IPS-20b (cell line): ENCODE data around the gene PIGL.
A peak's percentile ranks its signal among the peaks of the same experiment; 100 is the strongest.
"Not testable (repeated sequence)": the region's sequence is repeated elsewhere in the genome, so short reads cannot be mapped to it uniquely, and the experiment has no call there.

ENCODE experiments used
- H3K27ac ChIP-seq: one replicate; pipeline ENCODE4 v1.5.1; 2013; ENCODE audit warnings: low read length
- H3K27me3 ChIP-seq: 2 replicates; pipeline ENCODE4 v1.6.1; 2013; ENCODE audit warnings: mild to moderate bottlenecking, low read length, inconsistent platforms; ENCODE audit not compliant: insufficient read depth
- H3K36me3 ChIP-seq: 2 replicates; pipeline ENCODE4 v1.6.1; 2013; ENCODE audit warnings: low read depth, mild to moderate bottlenecking, inconsistent platforms, low read length, moderate library complexity; ENCODE audit not compliant: insufficient read depth
- H3K4me1 ChIP-seq: 2 replicates; pipeline ENCODE4 v1.6.1; 2013; ENCODE audit warnings: mild to moderate bottlenecking, control low read depth, inconsistent platforms, low read length, moderate library complexity; ENCODE audit not compliant: insufficient read depth
- H3K4me3 ChIP-seq: 2 replicates; pipeline ENCODE4 v1.5.1; 2013; ENCODE audit warnings: mild to moderate bottlenecking, low read length, inconsistent platforms
- H3K9ac ChIP-seq: 2 replicates; pipeline ENCODE4 v1.6.1; 2013; ENCODE audit warnings: low read depth, mild to moderate bottlenecking, inconsistent platforms, low read length, moderate library complexity
- H3K9me3 ChIP-seq: 2 replicates; pipeline ENCODE4 v1.6.1; 2013; ENCODE audit warnings: mild to moderate bottlenecking, low read depth, low read length, inconsistent platforms; ENCODE audit not compliant: insufficient read depth

PIGL gene

GRCh38 chr17:16202554-16203500 lies 14.2 kb upstream of the PIGL start:
- H3K9me3 ChIP-seq, H3K27me3 ChIP-seq, H3K36me3 ChIP-seq, H3K27ac ChIP-seq, H3K4me3 ChIP-seq, H3K9ac ChIP-seq: not testable (repeated sequence)
- H3K4me1 ChIP-seq = peaks cover 16% of the 10 kb centered on the region; the same call in 1 of the 2 replicates

- H3K4me3 ChIP-seq, H3K36me3 ChIP-seq, H3K9me3 ChIP-seq, H3K4me1 ChIP-seq, H3K9ac ChIP-seq, H3K27me3 ChIP-seq, H3K27ac ChIP-seq: not testable (repeated sequence)
Measured at GRCh38 chr17:16204763-16205162, 12.2 kb upstream of the PIGL start.

- H3K27me3 ChIP-seq = no peaks in the 10 kb centered on the region
- H3K27ac ChIP-seq = no peak overlapping the region
- H3K9me3 ChIP-seq = no peaks in the 10 kb centered on the region
- no peak overlapping the region for H3K9ac ChIP-seq
- H3K4me1 ChIP-seq = peaks cover 4% of the 10 kb centered on the region; the same call in 1 of the 2 replicates
- no peak overlapping the region for H3K4me3 ChIP-seq
- H3K36me3 ChIP-seq = no peaks in the 10 kb centered on the region
Measured at GRCh38 chr17:16211590-16211989, 5.4 kb upstream of the PIGL start.

- peaks cover 6% of the 10 kb centered on the region; the same call in 1 of the 2 replicates for H3K4me1 ChIP-seq
- no peaks in the 10 kb centered on the region for H3K9me3 ChIP-seq
- H3K9ac ChIP-seq = no peak overlapping the region
- H3K27ac ChIP-seq = no peak overlapping the region
- H3K4me3 ChIP-seq = no peak overlapping the region
- H3K27me3 ChIP-seq = no peaks in the 10 kb centered on the region
- H3K36me3 ChIP-seq = no peaks in the 10 kb centered on the region
Measured at GRCh38 chr17:16212793-16213192, 4.2 kb upstream of the PIGL start.

- Histone ChIP-seq H3K36me3 (0 out of 2 replicates have a peak, but pooled peaks cover 1% of the 10 kb centered on the region), H3K9ac (peak overlapping the region; percentile 93), H3K27ac (peak overlapping the region; percentile 94), H3K4me3 (peak overlapping the region; percentile 98), H3K27me3 (no peaks in the 10 kb centered on the region), H3K9me3 (no peaks in the 10 kb centered on the region), H3K4me1 (peaks cover 6% of the 10 kb centered on the region; the same call in 1 of the 2 replicates)
Measured at GRCh38 chr17:16214190-16215001, 2.6 kb upstream of the PIGL start.

GRCh38 chr17:16215002-16215272 lies 2.1 kb upstream of the PIGL start:
- peaks cover 6% of the 10 kb centered on the region; the same call in 1 of the 2 replicates for H3K4me1 ChIP-seq

GRCh38 chr17:16215273-16215964 lies 1.6 kb upstream of the PIGL start, which contains the start of gene NCOR1:
TSS of gene NCOR1 (minus strand) at chr17:16215534. CDS start at chr17:16194569, 20,965 bp downstream.
- Histone ChIP-seq H3K27ac (peak within 1 kb of the TSS; percentile 94), H3K27me3 (no peaks in the 10 kb centered on the region), H3K9ac (peak within 1 kb of the TSS; percentile 93), H3K4me3 (peak within 1 kb of the TSS; percentile 98), H3K36me3 (0 out of 2 replicates have a peak, but pooled peaks cover 5% of the 10 kb centered on the region), H3K9me3 (no peaks in the 10 kb centered on the region), H3K4me1 (peaks cover 6% of the 10 kb centered on the region; the same call in 1 of the 2 replicates)

More at GRCh38 chr17:16215002-16215272, 2.1 kb upstream of the PIGL start:
- peak overlapping the region; percentile 94 for H3K27ac ChIP-seq
- peak overlapping the region; percentile 93 for H3K9ac ChIP-seq
- peak overlapping the region; percentile 98 for H3K4me3 ChIP-seq
- H3K36me3 ChIP-seq = 0 out of 2 replicates have a peak, but pooled peaks cover 5% of the 10 kb centered on the region
- H3K9me3 ChIP-seq = no peaks in the 10 kb centered on the region
- H3K27me3 ChIP-seq = no peaks in the 10 kb centered on the region

GRCh38 chr17:16215965-16216316 lies 1.1 kb upstream of the PIGL start:
- Histone ChIP-seq H3K9ac (peak overlapping the region; percentile 93), H3K27ac (peak overlapping the region; percentile 94), H3K9me3 (no peaks in the 10 kb centered on the region), H3K4me1 (peaks cover 6% of the 10 kb centered on the region; the same call in 1 of the 2 replicates), H3K4me3 (peak overlapping the region; percentile 98), H3K36me3 (0 out of 2 replicates have a peak, but pooled peaks cover 5% of the 10 kb centered on the region), H3K27me3 (no peaks in the 10 kb centered on the region)

GRCh38 chr17:16216341-16217001 lies 539 bp upstream of the PIGL start:
- Histone ChIP-seq H3K4me3 (peak overlapping the region; percentile 98), H3K27ac (peak overlapping the region; percentile 94), H3K9ac (peak overlapping the region; percentile 94; the same call in 1 of the 2 replicates)
- not testable (repeated sequence) for H3K36me3 ChIP-seq, H3K27me3 ChIP-seq, H3K9me3 ChIP-seq, H3K4me1 ChIP-seq

GRCh38 chr17:16222406-16222805 lies 5.4 kb downstream of the PIGL start:
- no peak overlapping the region for H3K9ac ChIP-seq
- no peak overlapping the region for H3K27ac ChIP-seq
- H3K4me1 ChIP-seq = no peaks in the 10 kb centered on the region
- no peaks in the 10 kb centered on the region for H3K9me3 ChIP-seq
- H3K27me3 ChIP-seq = no peaks in the 10 kb centered on the region
- H3K36me3 ChIP-seq = 0 out of 2 replicates have a peak, but pooled peaks cover 9% of the 10 kb centered on the region
- H3K4me3 ChIP-seq = no peak overlapping the region
